Gastroesophageal sphincter (tissue), 4 donors: Measurements from ENCODE around the gene DEPDC1B. TPM values are rescaled to one million over a fixed set of nuclear protein-coding genes. Genes with fewer than 3 reads are reported as not detected.
A peak's percentile ranks its signal among the peaks of the same experiment; 100 is the strongest.

Experiments
- ATAC-seq: fragments of 150-250 bp; one replicate; pipeline ENCODE4 v1.9.1; 2016; ENCODE audit warnings: mild to moderate bottlenecking, moderate library complexity
- H3K27ac ChIP-seq, 4 donors: fragments of 200-600 bp; sonication (generic) in 3 of 4; 1 replicate in 3 of 4; 2 replicates in 1 of 4; pipeline ENCODE4 v1.5.1; 2016 to 2019
- H3K27me3 ChIP-seq: fragments of 200-600 bp; sonication (generic); one replicate; pipeline ENCODE4 v1.5.1; 2019
- H3K36me3 ChIP-seq, 2 donors: fragments of 200-600 bp; sonication (generic); one replicate each; pipeline ENCODE4 v1.5.1; 2019; ENCODE audit warnings: control low read depth in 1 of 2
- H3K4me1 ChIP-seq, 3 donors: fragments of 200-600 bp; sonication (generic); 1 replicate in 2 of 3; 2 replicates in 1 of 3; pipeline ENCODE4 v1.5.1; 2016 to 2019; ENCODE audit warnings: control low read depth in 2 of 3
- H3K4me3 ChIP-seq, 2 donors: fragments of 200-600 bp; sonication (generic); one replicate each; pipeline ENCODE4 v1.5.1; 2019; ENCODE audit warnings: mild to moderate bottlenecking in 1 of 2, moderate library complexity in 1 of 2
- H3K9me3 ChIP-seq, 3 donors: fragments of 200-600 bp; sonication (generic); one replicate each; pipeline ENCODE4 v1.5.1; 2017 to 2019; ENCODE audit warnings: control low read depth in 2 of 3
- CTCF ChIP-seq, 4 experiments: fragments of 200-600 bp in 2 of 4; fragments of 450-650 bp in 2 of 4; sonication (generic) in 1 of 4; IDR thresholded peaks; one replicate each; pipeline ENCODE4 v1.5.1; 2017 to 2019; ENCODE audit warnings: antibody characterized with exemption in 4 of 4, mild to moderate bottlenecking in 2 of 4, moderate library complexity in 2 of 4
- EP300 ChIP-seq: sonication (generic); formaldehyde crosslinking; IDR thresholded peaks from one replicate; pipeline ENCODE4 v1.6.1; 2017; ENCODE audit warnings: antibody characterized with exemption, mild to moderate bottlenecking
- POLR2A ChIP-seq, 2 donors: fragments of 450-650 bp; IDR thresholded peaks; one replicate each; pipeline ENCODE4 v1.6.1; 2017; ENCODE audit warnings: antibody characterized with exemption in 2 of 2, mild to moderate bottlenecking in 2 of 2, moderate library complexity in 1 of 2
- POLR2AphosphoS5 ChIP-seq: sonication (generic); formaldehyde crosslinking; IDR thresholded peaks from one replicate; pipeline ENCODE4 v1.6.1; 2017; ENCODE audit warnings: antibody characterized with exemption
- WGBS, 2 donors: methylation state at CpG; one replicate each; pipeline ENCODE4 v1.1.5; 2018; ENCODE audit warnings: low coverage in 1 of 2; 5-methylcytosine and 5-hydroxymethylcytosine counted together
- total RNA-seq, 4 donors: library from RNA; depleted of rRNA; stranded (reverse); fragments of >200 nt; gene quantifications; one replicate each; pipeline ENCODE4 v1.1.0, GENCODE V29; 2016

DEPDC1B gene
- total RNA-seq, 4 donors from 2014 or later = 0.62 to 0.69 TPM; not detected in 2

GRCh38 chr5:60649288-60649917 is 50.6 kb downstream of the DEPDC1B start:
- H3K4me3 ChIP-seq = no peak overlapping the region
- H3K27me3 ChIP-seq = no peaks in the 10 kb centered on the region
- no peak for ATAC-seq
- TF ChIP-seq EP300 (no peak), CTCF (IDR thresholded peaks at IDR 0.05) (peak; percentile 39 to 53 (median 46))
- no peaks in the 10 kb centered on the region for H3K4me1 ChIP-seq
- WGBS, 2 donors = 0 to 10% methylated on average over 1 of the region's 1 CpG
- H3K36me3 ChIP-seq = no peaks in the 10 kb centered on the region
- no peaks in the 10 kb centered on the region for H3K9me3 ChIP-seq
- H3K27ac ChIP-seq = no peak overlapping the region

- TF ChIP-seq POLR2AphosphoS5 (no peak), EP300 (no peak), POLR2A (IDR thresholded peaks at IDR 0.05) (no peak), CTCF (IDR thresholded peaks at IDR 0.05) (no peak)
- no peaks in the 10 kb centered on the region for H3K27me3 ChIP-seq
- H3K4me1 ChIP-seq = no peaks in the 10 kb centered on the region
- no peak for ATAC-seq
- no peak overlapping the region for H3K4me3 ChIP-seq
- WGBS, 2 donors = 89 to 100% methylated on average over 1 to 2 of the region's 2 CpGs
- H3K27ac ChIP-seq = no peak overlapping the region
- H3K9me3 ChIP-seq = no peaks in the 10 kb centered on the region
- no peaks in the 10 kb centered on the region for H3K36me3 ChIP-seq
Observed at GRCh38 chr5:60648175-60648574, 51.8 kb downstream of the DEPDC1B start.

GRCh38 chr5:60640901-60641300 is 59.1 kb downstream of the DEPDC1B start:
- no peaks in the 10 kb centered on the region for H3K9me3 ChIP-seq
- WGBS, 2 donors = 100% methylated on average over 1 of the region's 1 CpG
- TF ChIP-seq EP300 = no peak
- TF ChIP-seq CTCF (IDR thresholded peaks at IDR 0.05) = no peak
- TF ChIP-seq POLR2AphosphoS5 = no peak
- no peak overlapping the region for H3K4me3 ChIP-seq
- no peak overlapping the region for H3K27ac ChIP-seq
- H3K36me3 ChIP-seq = no peaks in the 10 kb centered on the region
- H3K4me1 ChIP-seq = peaks cover 0 to 6% (median 0%) of the 10 kb centered on the region in 3 donors
- H3K27me3 ChIP-seq = no peaks in the 10 kb centered on the region
- ATAC-seq = no peak

GRCh38 chr5:60639544-60639943 is 60.4 kb downstream of the DEPDC1B start:
- ATAC-seq = no peak
- Histone ChIP-seq H3K4me3 (no peak overlapping the region), H3K36me3 (no peaks in the 10 kb centered on the region), H3K4me1 (peaks cover 0 to 6% (median 0%) of the 10 kb centered on the region in 3 donors), H3K27me3 (no peaks in the 10 kb centered on the region), H3K27ac (no peak overlapping the region), H3K9me3 (no peaks in the 10 kb centered on the region)
- TF ChIP-seq POLR2AphosphoS5 (no peak), POLR2A (IDR thresholded peaks at IDR 0.05) (no peak), EP300 (no peak), CTCF (IDR thresholded peaks at IDR 0.05) (no peak)
- WGBS, 2 donors = 57% methylated on average over 1 of the region's 1 CpG; no CpG with 5 or more reads in 1 of the 2 donors

GRCh38 chr5:60638300-60638699 is 61.7 kb downstream of the DEPDC1B start:
- Histone ChIP-seq H3K4me1 (peaks cover 0 to 13% (median 0%) of the 10 kb centered on the region in 3 donors), H3K9me3 (no peaks in the 10 kb centered on the region), H3K36me3 (no peaks in the 10 kb centered on the region), H3K27ac (no peak overlapping the region), H3K4me3 (no peak overlapping the region), H3K27me3 (no peaks in the 10 kb centered on the region)
- ATAC-seq = no peak
- TF ChIP-seq POLR2A (IDR thresholded peaks at IDR 0.05) (no peak), EP300 (no peak), CTCF (IDR thresholded peaks at IDR 0.05) (no peak), POLR2AphosphoS5 (no peak)
